Tibial artery (tissue), 4 donors: ENCODE results near the gene DOLPP1.

ENCODE experiments used
- DNase-seq, 2 donors: peaks; one replicate each; pipeline ENCODE4 v3.0.0-alpha.2; 2019
- H3K27ac ChIP-seq, 2 donors: fragments of 200-600 bp; sonication (generic) in 1 of 2; 1 replicate in 1 of 2; 2 replicates in 1 of 2; pipeline ENCODE4 v1.5.1; 2018 to 2019; ENCODE audit warnings: mild to moderate bottlenecking in 1 of 2
- H3K27me3 ChIP-seq, 2 donors: fragments of 200-600 bp; sonication (generic) in 1 of 2; one replicate each; pipeline versions ENCODE4 v1.5.1 to v1.6.0; 2016 to 2019
- H3K36me3 ChIP-seq, 3 donors: fragments of 200-600 bp; sonication (generic) in 2 of 3; one replicate each; pipeline ENCODE4 v1.5.1; 2016 to 2019; ENCODE audit warnings: mild to moderate bottlenecking in 2 of 3
- H3K4me1 ChIP-seq, 4 donors: fragments of 200-600 bp; sonication (generic) in 2 of 4; 1 replicate in 3 of 4; 2 replicates in 1 of 4; pipeline ENCODE4 v1.5.1; 2016 to 2019
- H3K4me3 ChIP-seq, 2 donors: fragments of 200-600 bp; sonication (generic) in 1 of 2; 1 replicate in 1 of 2; 2 replicates in 1 of 2; pipeline ENCODE4 v1.5.1; 2018 to 2019; ENCODE audit warnings: mild to moderate bottlenecking in 2 of 2
- H3K9me3 ChIP-seq, 3 donors: fragments of 200-600 bp; sonication (generic) in 1 of 3; one replicate each; pipeline ENCODE4 v1.5.1; 2016 to 2019
- CTCF ChIP-seq, 2 experiments: fragments of 200-600 bp in 1 of 2; fragments of 450-650 bp in 1 of 2; IDR thresholded peaks; one replicate each; pipeline ENCODE4 v1.5.1; 2017 to 2019; ENCODE audit warnings: antibody characterized with exemption in 2 of 2, mild to moderate bottlenecking in 1 of 2, moderate library complexity in 1 of 2
- intact Hi-C: fragments of 100-400 bp; cut with DNase I; formaldehyde crosslinking; loops from one replicate; pipeline ENCODE4 v1.15.0; 2023; ENCODE audit warnings: low total_unique reads

The DOLPP1 gene

DNA sequence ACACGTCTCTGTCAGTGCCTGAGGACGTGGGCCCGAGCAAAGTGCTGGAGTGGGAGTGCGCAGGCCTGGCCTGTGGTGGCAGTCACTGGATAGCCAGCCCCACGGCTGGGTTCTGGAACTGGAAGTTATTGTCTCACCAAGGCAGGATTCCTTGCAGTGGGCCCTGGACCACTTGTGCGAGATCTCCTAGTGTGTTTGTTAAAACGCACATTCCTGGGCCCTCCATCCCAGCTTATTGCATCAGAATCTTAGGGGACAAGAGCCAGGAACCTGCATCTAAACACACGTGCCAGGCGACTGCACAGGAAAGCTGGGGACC, 57.2 kb downstream of the DOLPP1 start:
- H3K9me3 ChIP-seq = no peaks in the 10 kb centered on the region
- no peak overlapping the region for H3K4me3 ChIP-seq
- intact Hi-C loops = loop anchor here (2.0 kb wide), 1 partner anchor 473 kb away; no protein-coding TSS in a partner anchor
- H3K27me3 ChIP-seq = no peaks in the 10 kb centered on the region
- H3K36me3 ChIP-seq = peaks cover 13 to 46% (median 20%) of the 10 kb centered on the region in 3 donors
- peaks cover 13 to 61% (median 57%) of the 10 kb centered on the region in 4 donors for H3K4me1 ChIP-seq
- H3K27ac ChIP-seq = peak overlapping the region; percentile 91 to 99
- TF ChIP-seq CTCF (IDR thresholded peaks at IDR 0.05) = no peak
- no peak for DNase-seq

DNA sequence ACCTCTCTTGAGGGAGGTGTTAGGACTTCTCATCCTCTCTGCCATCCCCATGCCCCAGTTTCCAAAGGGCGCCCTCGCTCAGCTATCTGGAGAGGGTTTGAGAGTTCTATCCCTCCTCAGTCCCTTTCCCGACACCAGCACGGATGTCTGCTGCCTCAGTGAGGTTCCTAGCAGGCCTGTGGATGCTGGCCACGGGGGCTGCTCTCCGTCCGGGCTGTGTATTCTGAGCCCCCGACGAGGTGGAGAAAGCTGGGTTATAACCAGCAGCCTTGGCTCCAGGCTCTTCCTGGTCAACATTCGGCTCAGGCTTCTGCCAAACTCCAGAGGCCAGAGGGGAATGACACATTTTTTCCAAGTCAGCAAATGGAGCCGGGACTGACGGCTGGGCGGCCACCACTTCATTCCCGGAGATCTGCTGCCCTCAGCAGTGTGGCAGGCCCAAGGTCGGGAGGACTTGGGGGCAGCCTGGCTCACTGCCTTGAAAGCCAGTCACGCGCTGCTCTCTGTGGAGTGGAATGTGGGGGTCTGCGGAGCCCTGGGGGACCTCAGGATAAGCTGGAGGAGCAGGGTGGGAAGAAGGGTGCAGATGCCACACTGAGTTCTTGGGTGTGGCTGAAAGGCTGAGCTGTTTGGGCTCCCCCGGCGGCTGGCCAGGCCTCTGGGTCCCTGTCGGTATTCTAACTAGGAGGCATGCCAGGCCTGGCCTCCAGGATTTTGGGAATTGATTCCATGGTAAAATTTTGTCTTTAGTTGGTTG, 57.7 kb downstream of the DOLPP1 start:
- no peak for TF ChIP-seq CTCF (IDR thresholded peaks at IDR 0.05)
- Histone ChIP-seq H3K4me1 (peaks cover 18 to 66% (median 63%) of the 10 kb centered on the region in 4 donors), H3K27ac (peak overlapping the region; percentile 91 to 99), H3K9me3 (no peaks in the 10 kb centered on the region), H3K27me3 (no peaks in the 10 kb centered on the region), H3K36me3 (peaks cover 11 to 40% (median 20%) of the 10 kb centered on the region in 3 donors), H3K4me3 (peak overlapping the region; percentile 45 to 57)
- DNase-seq = peak; percentile 81 to 92
- intact Hi-C loops = loop anchor here (2.0 kb wide), 1 partner anchor 472 kb away; no protein-coding TSS in a partner anchor

DNA sequence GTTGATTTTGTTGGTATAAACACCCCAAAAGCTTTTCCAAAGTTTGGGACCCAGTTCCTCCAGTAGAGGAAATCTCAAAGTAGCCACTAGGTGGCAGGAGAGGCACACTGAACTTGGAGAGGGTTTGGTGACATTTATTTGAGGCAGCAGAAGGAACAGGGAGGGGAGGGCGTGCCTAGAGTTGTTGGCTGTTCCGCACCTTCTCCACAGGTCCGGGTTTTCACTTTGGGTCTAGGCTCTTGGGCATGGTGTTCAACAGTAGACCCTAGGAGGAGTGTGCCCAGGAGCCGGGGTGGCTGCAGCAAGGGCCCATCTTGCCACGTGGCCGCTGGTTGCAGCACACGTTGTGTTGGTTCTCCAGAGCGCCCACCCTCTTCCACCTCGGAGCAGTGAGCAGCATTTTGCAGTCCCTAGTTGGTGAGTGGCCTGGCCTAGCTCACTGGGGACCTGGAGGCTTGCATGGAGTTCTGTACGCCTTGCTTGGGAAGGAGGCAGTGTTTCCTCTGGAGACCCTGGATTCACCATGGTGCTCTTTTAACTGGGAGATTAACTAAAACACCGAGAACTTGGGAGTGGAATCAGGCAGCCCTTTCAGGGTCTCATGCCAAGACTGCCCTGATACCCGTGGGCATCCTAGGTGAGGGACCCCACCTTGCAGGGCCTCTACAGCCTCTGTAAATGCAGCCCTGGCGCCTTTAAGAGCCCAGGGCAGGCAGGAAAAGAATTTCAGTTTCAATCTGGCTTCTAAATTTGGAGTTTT, 58.5 kb downstream of the DOLPP1 start:
- peaks cover 7 to 35% (median 20%) of the 10 kb centered on the region in 3 donors for H3K36me3 ChIP-seq
- TF ChIP-seq CTCF (IDR thresholded peaks at IDR 0.05) = peak; percentile 96 to 98

DNA sequence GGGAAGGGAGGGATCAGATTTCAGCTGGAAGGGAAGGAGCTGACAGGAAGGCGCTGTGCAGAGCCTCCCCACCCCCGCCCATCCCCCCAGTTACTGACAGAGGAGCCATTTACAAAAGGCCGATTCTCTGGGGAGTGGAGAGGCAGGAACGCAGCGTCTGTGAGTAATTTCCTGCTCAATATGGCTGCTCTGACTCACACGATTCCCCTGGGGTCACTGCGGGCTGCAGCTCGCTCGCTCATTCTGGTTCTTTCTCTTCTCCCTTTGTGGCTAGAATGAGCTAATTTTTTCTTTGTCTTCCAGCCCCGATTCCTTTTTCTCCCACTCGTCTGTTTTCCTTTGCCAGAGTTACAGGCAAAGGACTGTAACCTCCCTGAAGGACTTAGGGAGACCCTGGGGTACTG, 59.1 kb downstream of the DOLPP1 start:
- intact Hi-C loops = loop anchor here (2.0 to 10.0 kb wide), 4 partner anchors 35 to 471 kb away; no protein-coding TSS in a partner anchor

More for the DNA sequence above, 58.5 kb downstream of the DOLPP1 start:
- Histone ChIP-seq H3K27ac (peak overlapping the region; percentile 91 to 99), H3K9me3 (no peaks in the 10 kb centered on the region), H3K27me3 (no peaks in the 10 kb centered on the region), H3K4me3 (peak overlapping the region; percentile 45 to 57), H3K4me1 (peaks cover 18 to 74% (median 70%) of the 10 kb centered on the region in 4 donors)
- intact Hi-C loops = loop anchor here (2.0 kb wide), 1 partner anchor 471 kb away; no protein-coding TSS in a partner anchor
- DNase-seq = peak; percentile 88 to 90

More for the DNA sequence above, 59.1 kb downstream of the DOLPP1 start:
- Histone ChIP-seq H3K27me3 (no peaks in the 10 kb centered on the region), H3K9me3 (no peaks in the 10 kb centered on the region), H3K36me3 (peaks cover 7 to 29% (median 15%) of the 10 kb centered on the region in 3 donors), H3K4me1 (peaks cover 18 to 79% (median 74%) of the 10 kb centered on the region in 4 donors), H3K4me3 (peak overlapping the region; percentile 45 to 57), H3K27ac (peak overlapping the region; percentile 91 to 99)
- TF ChIP-seq CTCF (IDR thresholded peaks at IDR 0.05) = no peak
- peak; percentile 98 to 99 for DNase-seq
